Effector CD8-positive, alpha-beta T cell (primary cell): ENCODE measurements around the gene EVA1B.

Experiments
- DNase-seq: peaks from one replicate; lab custom pipeline; 2025; lab: John Stamatoyannopoulos, UW

The EVA1B gene

GRCh38 chr1:36320291-36320761 lies 3.1 kb downstream of the EVA1B start:
- no peak for DNase-seq

- no peak for DNase-seq
Measured at GRCh38 chr1:36309397-36309796, 14.0 kb downstream of the EVA1B start.

GRCh38 chr1:36307601-36308330 lies 15.7 kb downstream of the EVA1B start:
- no peak for DNase-seq

GRCh38 chr1:36306902-36307456 lies 16.5 kb downstream of the EVA1B start:
- DNase-seq: peak; percentile 89

GRCh38 chr1:36306210-36306901 lies 17.1 kb downstream of the EVA1B start, which contains the start of gene SH3D21:
SH3D21 (plus strand) TSS chr1:36306368; CDS start chr1:36306421, 53 bp downstream.
- peak; percentile 23 for DNase-seq

- no peak for DNase-seq
Measured at GRCh38 chr1:36305915-36306209, 17.6 kb downstream of the EVA1B start.

GRCh38 chr1:36304970-36305914 lies 18.2 kb downstream of the EVA1B start:
- DNase-seq: no peak

GRCh38 chr1:36304521-36304920 lies 18.9 kb downstream of the EVA1B start:
- DNase-seq: no peak

- no peak for DNase-seq
Measured at GRCh38 chr1:36303650-36304360, 19.6 kb downstream of the EVA1B start.

GRCh38 chr1:36303244-36303643 lies 20.2 kb downstream of the EVA1B start:
- no peak for DNase-seq

- DNase-seq: no peak
Measured at GRCh38 chr1:36301220-36301619, 22.2 kb downstream of the EVA1B start.

- DNase-seq: no peak
Measured at GRCh38 chr1:36300526-36300925, 22.9 kb downstream of the EVA1B start.

GRCh38 chr1:36298640-36299039 lies 24.8 kb downstream of the EVA1B start:
- DNase-seq: no peak

GRCh38 chr1:36297062-36297461 lies 26.4 kb downstream of the EVA1B start:
- DNase-seq: no peak

- no peak for DNase-seq
Measured at GRCh38 chr1:36295390-36295789, 28.1 kb downstream of the EVA1B start.

GRCh38 chr1:36287595-36287994 lies 35.9 kb downstream of the EVA1B start:
- no peak for DNase-seq

GRCh38 chr1:36286802-36287201 lies 36.6 kb downstream of the EVA1B start:
- no peak for DNase-seq

- peak; percentile 45 for DNase-seq
Measured at GRCh38 chr1:36285443-36286101, 37.9 kb downstream of the EVA1B start.

- DNase-seq: no peak
Measured at GRCh38 chr1:36284517-36284916, 38.9 kb downstream of the EVA1B start.

GRCh38 chr1:36284061-36284460 lies 39.4 kb downstream of the EVA1B start:
- no peak for DNase-seq

GRCh38 chr1:36279789-36280296 lies 43.6 kb downstream of the EVA1B start:
- DNase-seq: no peak
